Inflammatory macrophage treated with lipopolysaccharide for 1 hour (primary cell): ENCODE measurements around the gene SEPSECS.

Source experiments
- DNase-seq, 2 donors: peaks; one replicate each; pipeline ENCODE4 v3.0.0-alpha.2; 2020 to 2022

The SEPSECS gene

GRCh38 chr4:25155947-25156346, 4.3 kb downstream of the SEPSECS start:
- no peak for DNase-seq

- no peak for DNase-seq
Measured at GRCh38 chr4:25154594-25155265, 5.5 kb downstream of the SEPSECS start.

- DNase-seq, result no peak
Measured at GRCh38 chr4:25146076-25146475, 14.2 kb downstream of the SEPSECS start.

- DNase-seq, result peak in 1 of 2 donors; percentile 38
Measured at GRCh38 chr4:25144870-25145481, 15.3 kb downstream of the SEPSECS start.

- DNase-seq, result no peak
Measured at GRCh38 chr4:25142468-25142867, 17.8 kb downstream of the SEPSECS start.

GRCh38 chr4:25141592-25141991, 18.7 kb downstream of the SEPSECS start:
- DNase-seq, result no peak

- DNase-seq, result no peak
Measured at GRCh38 chr4:25133132-25133531, 27.1 kb downstream of the SEPSECS start.

GRCh38 chr4:25131926-25132325, 28.3 kb downstream of the SEPSECS start:
- DNase-seq, result no peak

GRCh38 chr4:25131381-25131780, 28.9 kb downstream of the SEPSECS start:
- DNase-seq, result no peak

- no peak for DNase-seq
Measured at GRCh38 chr4:25129917-25130316, 30.3 kb downstream of the SEPSECS start.

GRCh38 chr4:25128671-25129070, 31.6 kb downstream of the SEPSECS start:
- DNase-seq, result no peak

GRCh38 chr4:25123236-25123635, 37.0 kb downstream of the SEPSECS start:
- no peak for DNase-seq

- DNase-seq, result no peak
Measured at GRCh38 chr4:25120146-25120940, 39.9 kb downstream of the SEPSECS start.

GRCh38 chr4:25117716-25118472, 42.4 kb downstream of the SEPSECS start:
- DNase-seq, result no peak

- DNase-seq, result no peak
Measured at GRCh38 chr4:25117274-25117673, 43.0 kb downstream of the SEPSECS start.

GRCh38 chr4:25113915-25114904, 46.0 kb downstream of the SEPSECS start:
- no peak for DNase-seq

- DNase-seq, result no peak
Measured at GRCh38 chr4:25112995-25113380, 47.3 kb downstream of the SEPSECS start.

- no peak for DNase-seq
Measured at GRCh38 chr4:25112366-25112994, 47.8 kb downstream of the SEPSECS start.

GRCh38 chr4:25111648-25112196, 48.5 kb downstream of the SEPSECS start:
- no peak for DNase-seq

- peak in 1 of 2 donors; percentile 6 for DNase-seq
Measured at GRCh38 chr4:25110527-25111329, 49.5 kb downstream of the SEPSECS start.
